ENCODE data around the gene GID8. TPM values are rescaled to one million over a fixed set of nuclear protein-coding genes. Genes with fewer than 3 reads are reported as not detected.

The GID8 gene
- total RNA-seq, 1 experiment from 2014 or later = 40.2 TPM

DNA sequence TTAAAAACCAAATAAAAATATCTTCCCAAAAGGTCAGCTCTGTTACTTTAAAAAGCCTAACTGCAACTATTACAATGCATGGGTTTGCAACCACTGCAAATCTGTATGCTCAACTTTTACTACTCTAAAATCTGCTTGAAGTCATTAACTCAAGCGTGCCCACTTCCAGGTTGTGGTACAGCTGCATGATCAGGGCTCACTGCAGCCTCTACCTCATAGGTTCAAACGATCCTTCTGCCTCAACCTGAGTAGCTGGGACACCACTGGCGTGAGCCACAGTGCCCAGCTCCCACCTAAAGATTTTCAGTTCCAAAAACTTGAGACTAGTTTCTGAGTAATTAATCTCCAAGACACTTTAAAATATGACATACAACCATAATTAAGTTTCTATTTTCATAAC lies 19.8 kb upstream of the GID8 start:
- ChIA-PET POLR2A (ENCODE audit: low non-redundant PET) (no interaction called here), CTCF (no interaction called here)
- H3K27me3 ChIP-seq (replicated peaks; ENCODE audit: insufficient read depth, low read depth, low read length, poor library complexity) = no peaks in the 10 kb centered on the region
- peaks cover 5% of the 10 kb centered on the region for H3K36me3 ChIP-seq (ENCODE audit: insufficient read depth, low read length, poor library complexity, severe bottlenecking)
- intact Hi-C loops (cut with micrococcal nuclease; ENCODE audit: unreplicated experiment) = no loop called here
- no TSS peak for BruUV-seq (replicated peaks)
- peaks cover 66% of the 10 kb centered on the region for H3K4me1 ChIP-seq (ENCODE audit: insufficient read depth, low read length, poor library complexity, severe bottlenecking)
- DNase-seq (ENCODE audit: low spot score) = no peak
- H3K9me3 ChIP-seq (ENCODE audit: low read depth, low read length, poor library complexity, severe bottlenecking) = no peaks in the 10 kb centered on the region
- TF ChIP-seq, protein P1, sequence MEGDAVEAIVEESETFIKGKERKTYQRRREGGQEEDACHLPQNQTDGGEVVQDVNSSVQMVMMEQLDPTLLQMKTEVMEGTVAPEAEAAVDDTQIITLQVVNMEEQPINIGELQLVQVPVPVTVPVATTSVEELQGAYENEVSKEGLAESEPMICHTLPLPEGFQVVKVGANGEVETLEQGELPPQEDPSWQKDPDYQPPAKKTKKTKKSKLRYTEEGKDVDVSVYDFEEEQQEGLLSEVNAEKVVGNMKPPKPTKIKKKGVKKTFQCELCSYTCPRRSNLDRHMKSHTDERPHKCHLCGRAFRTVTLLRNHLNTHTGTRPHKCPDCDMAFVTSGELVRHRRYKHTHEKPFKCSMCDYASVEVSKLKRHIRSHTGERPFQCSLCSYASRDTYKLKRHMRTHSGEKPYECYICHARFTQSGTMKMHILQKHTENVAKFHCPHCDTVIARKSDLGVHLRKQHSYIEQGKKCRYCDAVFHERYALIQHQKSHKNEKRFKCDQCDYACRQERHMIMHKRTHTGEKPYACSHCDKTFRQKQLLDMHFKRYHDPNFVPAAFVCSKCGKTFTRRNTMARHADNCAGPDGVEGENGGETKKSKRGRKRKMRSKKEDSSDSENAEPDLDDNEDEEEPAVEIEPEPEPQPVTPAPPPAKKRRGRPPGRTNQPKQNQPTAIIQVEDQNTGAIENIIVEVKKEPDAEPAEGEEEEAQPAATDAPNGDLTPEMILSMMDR (conservative IDR thresholded peaks at IDR 0.05; ENCODE audit: low read depth, low read length) = no peak
- TF ChIP-seq EZH2 (IDR thresholded peaks at IDR 0.05; ENCODE audit: borderline replicate concordance, low read depth, low read length, poor library complexity, severe bottlenecking) = no peak
- no peak overlapping the region for H3K4me3 ChIP-seq (ENCODE audit: low read depth, low read length, poor library complexity, severe bottlenecking)
- no peak overlapping the region for H3K27ac ChIP-seq (ENCODE audit: low read depth, low read length, poor library complexity, severe bottlenecking)

DNA sequence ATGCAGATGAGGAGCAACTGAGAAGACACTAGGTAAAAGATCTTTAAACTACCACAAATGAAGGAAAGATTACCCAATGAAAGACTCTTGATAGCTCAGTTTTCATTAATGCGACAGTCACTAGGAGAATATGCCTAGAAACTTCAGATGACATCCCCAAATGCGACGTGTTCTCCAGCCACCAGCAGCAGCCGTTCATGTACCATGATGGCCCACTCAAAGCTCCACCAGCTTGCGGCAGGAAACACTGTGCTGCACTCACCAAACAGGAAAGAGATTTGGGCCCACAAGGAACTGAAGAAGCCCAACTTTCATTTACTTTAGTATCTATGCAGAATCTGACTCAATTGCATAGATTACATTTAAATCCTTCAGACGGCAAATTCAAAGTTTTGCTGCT lies 19.1 kb upstream of the GID8 start:
- intact Hi-C loops (cut with micrococcal nuclease; ENCODE audit: unreplicated experiment) = no loop called here
- H3K4me3 ChIP-seq (ENCODE audit: low read depth, low read length, poor library complexity, severe bottlenecking) = no peak overlapping the region
- ChIA-PET POLR2A (ENCODE audit: low non-redundant PET) (no interaction called here), CTCF (interaction anchor here (0.6 kb wide), 1 partner anchor 57 kb away, joined by 4 read pairs; no protein-coding TSS in a partner anchor)
- peaks cover 69% of the 10 kb centered on the region for H3K4me1 ChIP-seq (ENCODE audit: insufficient read depth, low read length, poor library complexity, severe bottlenecking)
- TF ChIP-seq, protein P1 (conservative IDR thresholded peaks at IDR 0.05; ENCODE audit: low read depth, low read length) = no peak
- no peak for TF ChIP-seq EZH2 (IDR thresholded peaks at IDR 0.05; ENCODE audit: borderline replicate concordance, low read depth, low read length, poor library complexity, severe bottlenecking)
- BruUV-seq (replicated peaks) = no TSS peak
- H3K27me3 ChIP-seq (replicated peaks; ENCODE audit: insufficient read depth, low read depth, low read length, poor library complexity) = no peaks in the 10 kb centered on the region
- no peak for DNase-seq (ENCODE audit: low spot score)
- H3K36me3 ChIP-seq (ENCODE audit: insufficient read depth, low read length, poor library complexity, severe bottlenecking) = no peaks in the 10 kb centered on the region
- no peaks in the 10 kb centered on the region for H3K9me3 ChIP-seq (ENCODE audit: low read depth, low read length, poor library complexity, severe bottlenecking)
- no peak overlapping the region for H3K27ac ChIP-seq (ENCODE audit: low read depth, low read length, poor library complexity, severe bottlenecking)

DNA sequence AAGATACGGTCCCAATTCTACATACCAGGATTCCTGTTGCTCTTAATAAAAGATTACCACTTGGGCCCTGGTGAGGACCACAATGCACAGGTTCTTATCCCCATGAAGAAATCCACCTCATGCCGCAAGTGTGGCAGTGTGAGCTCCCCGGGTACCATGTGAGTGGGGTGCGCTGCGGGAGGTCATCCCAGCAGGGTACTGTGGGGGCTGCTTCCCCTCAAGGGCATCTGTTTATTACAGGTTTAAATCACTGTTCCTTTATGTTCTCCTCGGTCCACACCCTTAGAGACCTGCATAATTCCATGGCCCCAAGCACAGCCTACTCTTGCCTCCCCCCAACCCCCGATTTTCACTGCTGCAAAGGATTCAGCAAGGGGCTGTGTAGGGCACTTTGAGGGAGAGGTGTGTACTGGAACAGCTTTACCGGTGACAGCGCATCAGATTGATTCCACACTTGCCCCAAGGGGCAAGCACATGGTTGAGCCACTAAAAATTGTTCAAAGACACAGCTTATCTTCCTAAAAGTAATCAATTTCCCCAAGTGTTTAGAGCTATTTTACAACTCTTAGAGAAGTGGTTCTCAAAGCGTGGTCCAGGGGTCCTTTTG lies 17.8 kb upstream of the GID8 start:
- Histone ChIP-seq H3K4me1 (ENCODE audit: insufficient read depth, low read length, poor library complexity, severe bottlenecking) (peaks cover 73% of the 10 kb centered on the region), H3K4me3 (ENCODE audit: low read depth, low read length, poor library complexity, severe bottlenecking) (no peak overlapping the region), H3K27ac (ENCODE audit: low read depth, low read length, poor library complexity, severe bottlenecking) (peak overlapping the region; percentile 29), H3K36me3 (ENCODE audit: insufficient read depth, low read length, poor library complexity, severe bottlenecking) (no peaks in the 10 kb centered on the region), H3K27me3 (replicated peaks; ENCODE audit: insufficient read depth, low read depth, low read length, poor library complexity) (no peaks in the 10 kb centered on the region), H3K9me3 (ENCODE audit: low read depth, low read length, poor library complexity, severe bottlenecking) (no peaks in the 10 kb centered on the region)
- no TSS peak for BruUV-seq (replicated peaks)
- ChIA-PET POLR2A (ENCODE audit: low non-redundant PET) (no interaction called here), CTCF (no interaction called here)
- DNase-seq (ENCODE audit: low spot score) = no peak
- intact Hi-C loops (cut with micrococcal nuclease; ENCODE audit: unreplicated experiment) = no loop called here
- TF ChIP-seq EZH2 (IDR thresholded peaks at IDR 0.05; ENCODE audit: borderline replicate concordance, low read depth, low read length, poor library complexity, severe bottlenecking) = no peak
- TF ChIP-seq, protein P1 (conservative IDR thresholded peaks at IDR 0.05; ENCODE audit: low read depth, low read length) = no peak

Data from A673 (cell line).